Prostate gland (tissue), 2 donors: ENCODE results near the gene RNF40. TPM values are rescaled to one million over a fixed set of nuclear protein-coding genes. Genes with fewer than 3 reads are reported as not detected.

ENCODE experiments used
- DNase-seq: peaks from one replicate; pipeline ENCODE4 v3.0.0-alpha.2; 2019; ENCODE audit warnings: low spot score
- H3K27ac ChIP-seq, 2 donors: fragments of 200-600 bp; sonication (generic); 2 replicates each; pipeline ENCODE4 v1.5.1; 2017 to 2019
- H3K27me3 ChIP-seq: fragments of 200-600 bp; sonication (generic); replicated peaks from 2 replicates; pipeline ENCODE4 v1.5.1; 2019; ENCODE audit not compliant: insufficient read depth
- H3K36me3 ChIP-seq, 2 donors: fragments of 200-600 bp; sonication (generic); 1 replicate in 1 of 2; 2 replicates in 1 of 2; pipeline versions ENCODE4 v1.5.1 to v1.8.1; 2017 to 2019
- H3K4me1 ChIP-seq: fragments of 200-600 bp; sonication (generic); replicated peaks from 2 replicates; pipeline ENCODE4 v1.5.1; 2019
- H3K4me3 ChIP-seq, 2 donors: fragments of 200-600 bp; sonication (generic); 2 replicates each; pipeline ENCODE4 v1.5.1; 2017 to 2019
- H3K9me3 ChIP-seq: fragments of 200-600 bp; sonication (generic); 2 replicates; pipeline ENCODE4 v1.5.1; 2017
- POLR2A ChIP-seq: fragments of 450-650 bp; IDR thresholded peaks from one replicate; pipeline ENCODE4 v1.6.1; 2016; ENCODE audit warnings: antibody characterized with exemption, mild to moderate bottlenecking
- POLR2AphosphoS5 ChIP-seq: sonication (generic); formaldehyde crosslinking; IDR thresholded peaks from one replicate; pipeline ENCODE4 v1.6.1; 2017; ENCODE audit warnings: antibody characterized with exemption
- WGBS: methylation state at CpG from one replicate; pipeline ENCODE4 v1.1.5; 2018; 5-methylcytosine and 5-hydroxymethylcytosine counted together
- intact Hi-C: fragments of 100-400 bp; cut with DNase I; formaldehyde crosslinking; loops from one replicate; pipeline ENCODE4 v1.14.2; 2022
- total RNA-seq, 2 donors: library from RNA; depleted of rRNA; stranded (reverse); fragments of >200 nt; gene quantifications; one replicate each; pipeline ENCODE4 v1.1.0, GENCODE V29; 2016
- TF ChIP-seq, protein P1 (sequence below), 4 experiments: fragments of 200-600 bp in 2 of 4; fragments of 450-650 bp in 2 of 4; sonication (generic) in 2 of 4; IDR thresholded peaks; 1 replicate in 3 of 4; 2 replicates in 1 of 4; pipeline ENCODE4 v1.5.1; 2016 to 2019; ENCODE audit warnings: antibody characterized with exemption in 4 of 4, mild to moderate bottlenecking in 2 of 4, moderate library complexity in 2 of 4

RNF40 gene
- total RNA-seq, 2 donors from 2014 or later: 89.9 to 113 TPM

- H3K27me3 ChIP-seq: no peaks in the 10 kb centered on the region
- DNase-seq: no peak
- H3K27ac ChIP-seq: no peak overlapping the region
- H3K9me3 ChIP-seq: no peaks in the 10 kb centered on the region
- H3K4me3 ChIP-seq: no peak overlapping the region
- 93% methylated on average over 19 of the region's 20 CpGs for WGBS
- no peaks in the 10 kb centered on the region for H3K36me3 ChIP-seq
- intact Hi-C loops: no loop called here
- no peaks in the 10 kb centered on the region for H3K4me1 ChIP-seq
- TF ChIP-seq POLR2AphosphoS5: no peak
- TF ChIP-seq, protein P1, sequence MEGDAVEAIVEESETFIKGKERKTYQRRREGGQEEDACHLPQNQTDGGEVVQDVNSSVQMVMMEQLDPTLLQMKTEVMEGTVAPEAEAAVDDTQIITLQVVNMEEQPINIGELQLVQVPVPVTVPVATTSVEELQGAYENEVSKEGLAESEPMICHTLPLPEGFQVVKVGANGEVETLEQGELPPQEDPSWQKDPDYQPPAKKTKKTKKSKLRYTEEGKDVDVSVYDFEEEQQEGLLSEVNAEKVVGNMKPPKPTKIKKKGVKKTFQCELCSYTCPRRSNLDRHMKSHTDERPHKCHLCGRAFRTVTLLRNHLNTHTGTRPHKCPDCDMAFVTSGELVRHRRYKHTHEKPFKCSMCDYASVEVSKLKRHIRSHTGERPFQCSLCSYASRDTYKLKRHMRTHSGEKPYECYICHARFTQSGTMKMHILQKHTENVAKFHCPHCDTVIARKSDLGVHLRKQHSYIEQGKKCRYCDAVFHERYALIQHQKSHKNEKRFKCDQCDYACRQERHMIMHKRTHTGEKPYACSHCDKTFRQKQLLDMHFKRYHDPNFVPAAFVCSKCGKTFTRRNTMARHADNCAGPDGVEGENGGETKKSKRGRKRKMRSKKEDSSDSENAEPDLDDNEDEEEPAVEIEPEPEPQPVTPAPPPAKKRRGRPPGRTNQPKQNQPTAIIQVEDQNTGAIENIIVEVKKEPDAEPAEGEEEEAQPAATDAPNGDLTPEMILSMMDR (IDR thresholded peaks at IDR 0.05): no peak
- no peak for TF ChIP-seq POLR2A
Measured at GRCh38 chr16:30750876-30751465, 11.2 kb upstream of the RNF40 start.

- H3K9me3 ChIP-seq: no peaks in the 10 kb centered on the region
- intact Hi-C loops: no loop called here
- WGBS: 56% methylated on average over 4 of the region's 4 CpGs
- DNase-seq: no peak
- H3K4me3 ChIP-seq: no peak overlapping the region
- H3K27me3 ChIP-seq: no peaks in the 10 kb centered on the region
- no peaks in the 10 kb centered on the region for H3K4me1 ChIP-seq
- no peaks in the 10 kb centered on the region for H3K36me3 ChIP-seq
- TF ChIP-seq, protein P1 (IDR thresholded peaks at IDR 0.05): no peak
- TF ChIP-seq POLR2A (no peak), POLR2AphosphoS5 (no peak)
- no peak overlapping the region for H3K27ac ChIP-seq
Measured at GRCh38 chr16:30753596-30753995, 8.5 kb upstream of the RNF40 start.

DNA sequence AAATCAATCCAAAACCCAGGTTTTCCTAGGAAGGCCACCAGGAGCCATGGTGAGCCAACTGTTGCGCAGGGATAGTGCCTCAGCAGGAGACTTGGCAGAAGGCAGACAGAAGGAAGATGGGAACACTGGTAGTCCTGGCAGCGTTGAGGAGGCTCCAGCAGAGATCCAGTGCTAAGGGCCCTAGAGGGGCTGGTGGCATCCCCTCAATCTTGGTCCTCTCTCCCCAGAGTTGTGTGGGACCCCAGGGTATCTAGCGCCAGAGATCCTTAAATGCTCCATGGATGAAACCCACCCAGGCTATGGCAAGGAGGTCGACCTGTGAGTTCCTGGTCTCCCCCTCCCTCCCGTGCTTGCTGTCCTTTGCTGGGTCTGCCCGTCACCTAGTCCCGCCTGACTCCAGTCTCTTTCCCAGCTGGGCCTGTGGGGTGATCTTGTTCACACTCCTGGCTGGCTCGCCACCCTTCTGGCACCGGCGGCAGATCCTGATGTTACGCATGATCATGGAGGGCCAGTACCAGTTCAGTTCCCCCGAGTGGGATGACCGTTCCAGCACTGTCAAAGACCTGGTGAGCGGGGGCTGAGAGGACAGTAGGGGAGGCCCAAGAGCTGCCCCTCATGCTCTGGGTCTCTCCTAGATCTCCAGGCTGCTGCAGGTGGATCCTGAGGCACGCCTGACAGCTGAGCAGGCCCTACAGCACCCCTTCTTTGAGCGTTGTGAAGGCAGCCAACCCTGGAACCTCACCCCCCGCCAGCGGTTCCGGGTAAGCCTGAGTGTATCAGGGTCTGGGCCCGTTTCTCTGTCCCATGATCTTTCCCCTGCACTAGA lies 6.0 kb upstream of the RNF40 start:
- H3K27ac ChIP-seq: no peak overlapping the region
- H3K36me3 ChIP-seq: no peaks in the 10 kb centered on the region
- no peak for DNase-seq
- H3K4me3 ChIP-seq: no peak overlapping the region
- WGBS: 94% methylated on average over 18 of the region's 20 CpGs
- no peaks in the 10 kb centered on the region for H3K27me3 ChIP-seq
- TF ChIP-seq POLR2A (no peak), POLR2AphosphoS5 (no peak)
- TF ChIP-seq, protein P1 (IDR thresholded peaks at IDR 0.05): no peak
- H3K4me1 ChIP-seq: peaks cover 4% of the 10 kb centered on the region
- H3K9me3 ChIP-seq: no peaks in the 10 kb centered on the region
- intact Hi-C loops: no loop called here

DNA sequence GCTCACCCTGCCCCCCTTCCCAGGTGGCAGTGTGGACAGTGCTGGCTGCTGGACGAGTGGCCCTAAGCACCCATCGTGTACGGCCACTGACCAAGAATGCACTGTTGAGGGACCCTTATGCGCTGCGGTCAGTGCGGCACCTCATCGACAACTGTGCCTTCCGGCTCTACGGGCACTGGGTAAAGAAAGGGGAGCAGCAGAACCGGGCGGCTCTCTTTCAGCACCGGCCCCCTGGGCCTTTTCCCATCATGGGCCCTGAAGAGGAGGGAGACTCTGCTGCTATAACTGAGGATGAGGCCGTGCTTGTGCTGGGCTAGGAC lies 5.4 kb upstream of the RNF40 start:
- Histone ChIP-seq H3K27me3 (no peaks in the 10 kb centered on the region), H3K4me1 (peaks cover 4% of the 10 kb centered on the region), H3K27ac (no peak overlapping the region), H3K9me3 (no peaks in the 10 kb centered on the region), H3K36me3 (no peaks in the 10 kb centered on the region), H3K4me3 (no peak overlapping the region)
- TF ChIP-seq, protein P1 (IDR thresholded peaks at IDR 0.05): no peak
- TF ChIP-seq POLR2A: no peak
- no peak for TF ChIP-seq POLR2AphosphoS5
- intact Hi-C loops: no loop called here
- WGBS: 93% methylated on average over 13 of the region's 13 CpGs
- DNase-seq: no peak

DNA sequence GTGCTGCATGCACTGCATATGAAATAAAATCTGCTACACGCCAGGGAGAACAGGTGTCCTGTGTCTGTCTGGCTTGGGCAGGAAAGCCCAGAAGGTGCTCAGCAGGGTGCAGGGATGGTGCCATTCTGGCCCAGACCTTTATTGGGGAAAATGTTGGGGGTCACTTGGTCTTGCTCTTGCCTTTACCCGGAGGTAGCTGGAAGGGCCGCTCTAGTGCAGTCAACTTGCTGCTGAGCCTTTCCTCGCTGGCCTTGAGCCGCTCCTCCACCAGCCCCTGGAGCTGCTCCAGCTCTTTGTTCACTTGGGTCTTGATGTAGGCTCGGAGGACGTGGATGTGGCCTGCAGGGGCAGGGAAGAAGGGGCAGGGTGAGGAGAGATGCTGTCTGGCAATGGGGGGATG lies 4.8 kb upstream of the RNF40 start:
- Histone ChIP-seq H3K36me3 (no peaks in the 10 kb centered on the region), H3K27ac (no peak overlapping the region), H3K4me1 (peaks cover 4% of the 10 kb centered on the region), H3K27me3 (no peaks in the 10 kb centered on the region), H3K9me3 (no peaks in the 10 kb centered on the region), H3K4me3 (no peak overlapping the region)
- DNase-seq: no peak
- TF ChIP-seq, protein P1 (IDR thresholded peaks at IDR 0.05): no peak
- no peak for TF ChIP-seq POLR2A
- no peak for TF ChIP-seq POLR2AphosphoS5
- 86% methylated on average over 7 of the region's 7 CpGs for WGBS
- intact Hi-C loops: no loop called here
